ENCODE results near the gene ELF2.
A peak's percentile ranks its signal among the peaks of the same experiment; 100 is the strongest.
"Not testable (repeated sequence)": the region's sequence is repeated elsewhere in the genome, so short reads cannot be mapped to it uniquely, and the experiment has no call there.

The ELF2 gene

GRCh38 chr4:139017861-139018260 lies 159.2 kb downstream of the ELF2 start:
- no peaks in the 10 kb centered on the region for H3K9me3 Mint-ChIP-seq
- H3K27me3 Mint-ChIP-seq = no peaks in the 10 kb centered on the region
- H3K27ac Mint-ChIP-seq = no peak overlapping the region
- peaks cover 53% of the 10 kb centered on the region for H3K4me1 Mint-ChIP-seq (ENCODE audit: low read depth)
- peak overlapping the region; percentile 19 for H3K4me3 Mint-ChIP-seq
- no peak for DNase-seq
- H3K36me3 Mint-ChIP-seq (ENCODE audit: low read depth) = peaks cover 46% of the 10 kb centered on the region

- peaks cover 49% of the 10 kb centered on the region for H3K4me1 Mint-ChIP-seq (ENCODE audit: low read depth)
- no peak for DNase-seq
- peak overlapping the region; percentile 94 for H3K4me3 Mint-ChIP-seq
- peaks cover 32% of the 10 kb centered on the region for H3K36me3 Mint-ChIP-seq (ENCODE audit: low read depth)
- no peaks in the 10 kb centered on the region for H3K9me3 Mint-ChIP-seq
- peak overlapping the region; percentile 100 for H3K27ac Mint-ChIP-seq
- no peaks in the 10 kb centered on the region for H3K27me3 Mint-ChIP-seq
These were observed 161.0 kb downstream of the ELF2 start for GRCh38 chr4:139015948-139016471.

- Mint-ChIP-seq H3K9me3 (no peaks in the 10 kb centered on the region), H3K36me3 (ENCODE audit: low read depth) (peaks cover 29% of the 10 kb centered on the region), H3K27ac (peak within 1 kb of the TSS; percentile 100), H3K27me3 (no peaks in the 10 kb centered on the region), H3K4me3 (peak within 1 kb of the TSS; percentile 94), H3K4me1 (ENCODE audit: low read depth) (peaks cover 48% of the 10 kb centered on the region)
- DNase-seq = peak; percentile 93
These were observed 161.6 kb downstream of the ELF2 start, which contains the start of gene NOCT for GRCh38 chr4:139015269-139015947. TSS of gene NOCT (plus strand) at chr4:139015781. CDS start at chr4:139015982, 201 bp downstream.

- Mint-ChIP-seq H3K27ac (peak overlapping the region; percentile 100), H3K4me3 (peak overlapping the region; percentile 94), H3K36me3 (ENCODE audit: low read depth) (peaks cover 22% of the 10 kb centered on the region), H3K27me3 (no peaks in the 10 kb centered on the region), H3K9me3 (no peaks in the 10 kb centered on the region), H3K4me1 (ENCODE audit: low read depth) (peaks cover 41% of the 10 kb centered on the region)
- DNase-seq = no peak
These were observed 162.4 kb downstream of the ELF2 start for GRCh38 chr4:139014371-139015268.

GRCh38 chr4:139011225-139011950 lies 165.6 kb downstream of the ELF2 start:
- Mint-ChIP-seq H3K9me3 (no peaks in the 10 kb centered on the region), H3K4me1 (ENCODE audit: low read depth) (peaks cover 23% of the 10 kb centered on the region), H3K27me3 (no peaks in the 10 kb centered on the region), H3K27ac (no peak overlapping the region), H3K4me3 (no peak overlapping the region), H3K36me3 (ENCODE audit: low read depth) (peaks cover 3% of the 10 kb centered on the region)
- no peak for DNase-seq

- no peak for DNase-seq
- Mint-ChIP-seq H3K27me3 (no peaks in the 10 kb centered on the region), H3K9me3 (no peaks in the 10 kb centered on the region), H3K4me3 (no peak overlapping the region), H3K36me3 (ENCODE audit: low read depth) (no peaks in the 10 kb centered on the region), H3K27ac (no peak overlapping the region), H3K4me1 (ENCODE audit: low read depth) (peaks cover 13% of the 10 kb centered on the region)
These were observed 167.3 kb downstream of the ELF2 start for GRCh38 chr4:139009702-139010101.

- not testable (repeated sequence) for H3K36me3 Mint-ChIP-seq (ENCODE audit: low read depth); H3K9me3 Mint-ChIP-seq; H3K27me3 Mint-ChIP-seq; DNase-seq; H3K4me3 Mint-ChIP-seq; H3K4me1 Mint-ChIP-seq (ENCODE audit: low read depth); H3K27ac Mint-ChIP-seq
These were observed 168.7 kb downstream of the ELF2 start for GRCh38 chr4:139008278-139008677.

- no peaks in the 10 kb centered on the region for H3K9me3 Mint-ChIP-seq
- H3K4me3 Mint-ChIP-seq = no peak overlapping the region
- H3K36me3 Mint-ChIP-seq (ENCODE audit: low read depth) = no peaks in the 10 kb centered on the region
- no peak overlapping the region for H3K27ac Mint-ChIP-seq
- no peaks in the 10 kb centered on the region for H3K4me1 Mint-ChIP-seq (ENCODE audit: low read depth)
- no peak for DNase-seq
- no peaks in the 10 kb centered on the region for H3K27me3 Mint-ChIP-seq
These were observed 169.4 kb downstream of the ELF2 start for GRCh38 chr4:139007640-139008039.
